Natural killer cell (primary cell): ENCODE data around the gene HDAC4. TPM values are rescaled to one million over a fixed set of nuclear protein-coding genes. Genes with fewer than 3 reads are reported as not detected.

Source experiments
- ATAC-seq, 3 donors: fragments of 150-1000 bp in 2 of 3; fragments of 200-7000 bp in 1 of 3; cut with Tn5 transposase; 1 replicate in 1 of 3; 2 replicates in 2 of 3; pipeline ENCODE4 v1.10.0; 2021; ENCODE audit warnings: mild to moderate bottlenecking in 2 of 3, moderate library complexity in 2 of 3
- DNase-seq, 2 donors: peaks; one replicate each; pipeline versions ENCODE4 v3.0.0 to v3.0.0-alpha.2; 2013 to 2021; ENCODE audit warnings: mixed read lengths in 1 of 2
- H3K27ac ChIP-seq: one replicate; pipeline ENCODE4 v1.5.1; 2013; ENCODE audit warnings: mild to moderate bottlenecking, low read length
- H3K27me3 ChIP-seq: one replicate; pipeline ENCODE4 v1.6.1; 2013; ENCODE audit warnings: low read length; ENCODE audit not compliant: control insufficient read depth, insufficient read depth
- H3K36me3 ChIP-seq: one replicate; pipeline ENCODE4 v1.6.1; 2013; ENCODE audit warnings: low read length; ENCODE audit not compliant: control insufficient read depth, insufficient read depth
- H3K4me1 ChIP-seq: one replicate; pipeline ENCODE4 v1.6.1; 2013; ENCODE audit warnings: low read length; ENCODE audit not compliant: control insufficient read depth, insufficient read depth
- H3K4me3 ChIP-seq: one replicate; pipeline ENCODE4 v1.5.1; 2013; ENCODE audit warnings: low read length
- H3K9me3 ChIP-seq: one replicate; pipeline ENCODE4 v1.6.1; 2013; ENCODE audit warnings: low read length; ENCODE audit not compliant: control insufficient read depth, insufficient read depth
- H3K27ac Mint-ChIP-seq, 2 donors: one replicate each; pipeline ENCODE4 v1.8.0; 2022; ENCODE audit warnings: mild to moderate bottlenecking in 2 of 2, mixed read lengths in 2 of 2, moderate library complexity in 1 of 2
- H3K27me3 Mint-ChIP-seq, 2 donors: one replicate each; pipeline ENCODE4 v1.8.0; 2022; ENCODE audit warnings: low read depth in 2 of 2, mixed read lengths in 2 of 2
- H3K36me3 Mint-ChIP-seq: one replicate; pipeline ENCODE4 v1.8.0; 2022; ENCODE audit warnings: mixed read lengths
- H3K4me1 Mint-ChIP-seq, 2 donors: one replicate each; pipeline ENCODE4 v1.8.0; 2022; ENCODE audit warnings: mixed read lengths in 2 of 2
- H3K4me3 Mint-ChIP-seq: one replicate; pipeline ENCODE4 v1.8.0; 2022; ENCODE audit warnings: mild to moderate bottlenecking, moderate library complexity, mixed read lengths
- H3K9me3 Mint-ChIP-seq, 2 donors: one replicate each; pipeline ENCODE4 v1.8.0; 2022; ENCODE audit warnings: mixed read lengths in 2 of 2
- CTCF ChIP-seq: fragments of 200-600 bp; IDR thresholded peaks from one replicate; pipeline ENCODE4 v1.8.0; 2022; ENCODE audit warnings: antibody characterized with exemption
- WGBS: methylation state at CpG from one replicate; pipeline ENCODE4 v1.1.7; 2013; ENCODE audit warnings: missing lambda C conversion rate; ENCODE audit not compliant: insufficient coverage; 5-methylcytosine and 5-hydroxymethylcytosine counted together
- intact Hi-C: fragments of 100-400 bp; cut with micrococcal nuclease; formaldehyde crosslinking; loops from one replicate; pipeline ENCODE4 v1.14.2; 2022
- total RNA-seq, 4 donors: library from RNA; stranded (reverse); fragments of 120-200 nt in 1 of 4; gene quantifications; one replicate each; pipeline versions ENCODE4 v1.2.3 to v1.2.4, GENCODE V29; 2013 to 2022

Gene HDAC4
- total RNA-seq, 3 donors from 2014 or later (not counting 1 experiment from before 2014, with no cell fraction given) = 74.9 to 105 (median 100) TPM

GRCh38 chr2:239305222-239305575 lies 95.6 kb downstream of the HDAC4 start:
- Mint-ChIP-seq H3K4me3 (no peak overlapping the region), H3K27ac (no peak overlapping the region), H3K27me3 (no peaks in the 10 kb centered on the region), H3K36me3 (no peaks in the 10 kb centered on the region), H3K4me1 (peaks cover 29 to 41% of the 10 kb centered on the region in 2 donors), H3K9me3 (no peaks in the 10 kb centered on the region)
- WGBS = 99% methylated on average over 11 of the region's 11 CpGs
- DNase-seq (no peak), ATAC-seq (no peak)
- intact Hi-C loops = no loop called here
- no peak for TF ChIP-seq CTCF
- no peak overlapping the region for H3K4me3 ChIP-seq
- no peaks in the 10 kb centered on the region for H3K9me3 ChIP-seq
- H3K4me1 ChIP-seq = peaks cover 32% of the 10 kb centered on the region
- no peak overlapping the region for H3K27ac ChIP-seq
- no peaks in the 10 kb centered on the region for H3K36me3 ChIP-seq
- H3K27me3 ChIP-seq = no peaks in the 10 kb centered on the region

- H3K4me3 Mint-ChIP-seq = no peak overlapping the region
- Histone ChIP-seq H3K27me3 (no peaks in the 10 kb centered on the region), H3K9me3 (no peaks in the 10 kb centered on the region), H3K36me3 (no peaks in the 10 kb centered on the region), H3K4me1 (peaks cover 31% of the 10 kb centered on the region), H3K27ac (no peak overlapping the region), H3K4me3 (no peak overlapping the region)
- ATAC-seq (no peak), DNase-seq (no peak)
- H3K9me3 Mint-ChIP-seq = no peaks in the 10 kb centered on the region
- WGBS = 89% methylated on average over 14 of the region's 16 CpGs
- intact Hi-C loops = no loop called here
- H3K27ac Mint-ChIP-seq = peak overlapping the region; percentile 69 to 72
- H3K36me3 Mint-ChIP-seq = no peaks in the 10 kb centered on the region
- no peaks in the 10 kb centered on the region for H3K27me3 Mint-ChIP-seq
- H3K4me1 Mint-ChIP-seq = peaks cover 29 to 46% of the 10 kb centered on the region in 2 donors
- TF ChIP-seq CTCF = no peak
These were observed 96.1 kb downstream of the HDAC4 start for GRCh38 chr2:239304533-239305221.

- H3K9me3 Mint-ChIP-seq = no peaks in the 10 kb centered on the region
- no peaks in the 10 kb centered on the region for H3K36me3 Mint-ChIP-seq
- H3K36me3 ChIP-seq = no peaks in the 10 kb centered on the region
- ATAC-seq = peak; percentile 79 to 86 (median 85)
- H3K27ac ChIP-seq = no peak overlapping the region
- 81% methylated on average over 21 of the region's 21 CpGs for whole genome bisulfite sequencing
- no peak for TF ChIP-seq CTCF
- DNase-seq = peak in 1 of 2 donors; percentile 38
- peak overlapping the region; percentile 69 to 72 for H3K27ac Mint-ChIP-seq
- H3K4me3 Mint-ChIP-seq = peak overlapping the region; percentile 28
- peaks cover 25% of the 10 kb centered on the region for H3K4me1 ChIP-seq
- H3K27me3 Mint-ChIP-seq = no peaks in the 10 kb centered on the region
- no peaks in the 10 kb centered on the region for H3K9me3 ChIP-seq
- no peaks in the 10 kb centered on the region for H3K27me3 ChIP-seq
- intact Hi-C loops = no loop called here
- peaks cover 35 to 44% of the 10 kb centered on the region in 2 donors for H3K4me1 Mint-ChIP-seq
- H3K4me3 ChIP-seq = no peak overlapping the region
These were observed 96.9 kb downstream of the HDAC4 start for GRCh38 chr2:239303711-239304532.
